ENCODE measurements around the gene HLA-A. TPM values are rescaled to one million over a fixed set of nuclear protein-coding genes. Genes with fewer than 3 reads are reported as not detected.

HLA-A gene
- total RNA-seq, 1 donor from 2014 or later, result 660 TPM

DNA sequence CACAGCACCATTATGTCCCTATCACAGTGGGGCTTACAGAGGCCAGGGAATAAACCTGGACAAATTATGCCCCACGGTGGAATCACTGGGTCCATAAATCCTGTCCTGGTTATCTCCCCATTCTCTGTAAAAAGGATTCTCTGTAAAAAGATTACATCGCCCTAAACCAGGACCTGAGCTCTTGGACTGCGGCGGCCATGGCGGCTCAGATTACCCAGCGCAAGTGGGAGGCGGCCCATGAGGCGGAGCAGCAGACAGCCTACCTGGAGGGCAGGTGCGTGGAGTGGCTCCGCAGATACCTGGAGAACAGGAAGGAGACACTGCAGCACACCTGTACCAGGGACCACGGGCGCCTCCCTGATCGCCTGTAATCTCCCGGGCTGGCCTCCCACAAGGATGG, 8.4 kb upstream of the HLA-A start:
- no peak for DNase-seq (ENCODE audit: low read depth, low spot score)

DNA sequence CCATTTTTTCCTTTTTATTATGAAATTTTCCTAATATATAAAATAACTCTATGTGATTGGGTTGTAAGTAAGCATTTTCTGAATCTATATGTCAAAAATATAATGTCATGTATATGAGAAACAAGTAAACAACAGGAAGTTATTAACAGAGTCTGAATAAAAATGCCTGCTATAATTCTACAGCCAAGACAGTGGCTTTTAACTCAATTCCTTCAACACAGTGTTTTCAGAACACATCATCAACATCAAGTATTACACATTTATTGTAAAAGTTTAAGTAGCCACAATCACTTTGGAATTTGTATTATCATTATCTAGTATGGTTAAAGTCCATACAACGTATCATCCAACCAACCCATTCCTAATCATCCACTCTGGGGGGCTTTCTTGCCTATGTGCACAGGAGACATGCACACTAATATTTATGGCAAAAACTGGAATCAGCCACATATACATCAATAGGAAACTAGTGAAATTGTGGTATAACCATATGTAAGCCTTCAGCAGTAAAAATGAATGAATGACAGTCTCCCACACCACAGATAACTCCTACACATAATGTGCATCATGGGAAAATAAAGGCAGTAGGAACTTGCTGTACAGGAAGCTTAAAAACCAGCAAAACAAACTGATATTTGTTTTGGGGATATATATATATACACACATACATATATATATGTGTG, 6.9 kb upstream of the HLA-A start:
- DNase-seq (ENCODE audit: low read depth, low spot score), result no peak

DNA sequence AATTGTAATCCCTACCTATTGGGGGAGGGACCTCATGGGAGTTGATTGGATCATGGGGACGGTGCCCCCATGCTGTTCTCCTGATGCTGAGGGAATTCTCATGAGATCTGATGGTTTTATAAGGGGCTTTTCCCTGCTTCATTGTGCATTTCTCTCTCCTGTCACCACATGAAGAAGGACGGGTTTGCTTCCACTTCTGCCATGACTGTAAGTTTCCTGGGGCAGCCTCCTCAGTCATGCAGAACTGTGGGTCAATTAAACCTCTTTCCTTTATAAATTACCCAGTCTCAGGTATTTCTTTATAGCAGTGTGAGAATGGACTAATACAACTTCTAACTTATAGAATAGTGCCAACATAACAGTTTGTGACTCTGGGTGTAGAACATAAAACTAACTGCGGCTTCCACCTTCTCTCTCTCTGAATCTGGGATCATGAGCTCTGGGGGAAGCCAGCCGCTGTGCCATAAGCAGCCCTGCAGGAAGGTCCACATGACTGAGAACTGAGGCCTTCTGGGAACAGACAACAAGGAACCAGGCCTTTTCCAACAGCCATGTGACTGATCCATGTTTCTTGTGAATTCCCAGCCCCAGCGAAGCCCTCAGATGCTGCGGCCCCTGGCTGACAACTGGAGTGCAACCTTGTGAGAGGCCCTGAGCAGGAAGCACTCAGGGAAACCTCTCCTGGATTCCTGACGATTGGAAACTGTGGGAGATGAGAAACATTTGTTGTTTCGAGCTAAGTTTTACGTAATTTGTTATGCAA, 3.4 kb upstream of the HLA-A start:
- DNase-seq (ENCODE audit: low read depth, low spot score), result no peak

DNA sequence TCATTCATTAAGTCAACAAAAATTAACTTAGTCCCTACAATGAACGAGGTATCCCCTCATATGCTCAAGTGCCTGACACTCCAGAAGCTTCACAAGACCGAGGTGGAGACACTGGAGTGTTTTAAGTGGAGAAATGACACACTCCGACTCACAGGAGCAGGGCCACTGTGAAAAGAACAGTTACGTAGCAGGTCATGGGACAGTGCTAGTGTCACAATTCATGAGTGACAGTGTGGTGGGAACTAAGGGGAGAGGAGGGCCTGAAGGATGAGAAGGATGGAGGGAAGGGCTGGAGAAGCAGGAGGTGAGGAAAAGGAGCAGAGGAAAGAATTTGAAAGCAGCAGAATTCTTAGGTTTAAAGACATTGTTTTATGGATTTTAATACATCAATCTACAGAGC, 1.3 kb upstream of the HLA-A start:
- DNase-seq (ENCODE audit: low read depth, low spot score), result no peak

DNA sequence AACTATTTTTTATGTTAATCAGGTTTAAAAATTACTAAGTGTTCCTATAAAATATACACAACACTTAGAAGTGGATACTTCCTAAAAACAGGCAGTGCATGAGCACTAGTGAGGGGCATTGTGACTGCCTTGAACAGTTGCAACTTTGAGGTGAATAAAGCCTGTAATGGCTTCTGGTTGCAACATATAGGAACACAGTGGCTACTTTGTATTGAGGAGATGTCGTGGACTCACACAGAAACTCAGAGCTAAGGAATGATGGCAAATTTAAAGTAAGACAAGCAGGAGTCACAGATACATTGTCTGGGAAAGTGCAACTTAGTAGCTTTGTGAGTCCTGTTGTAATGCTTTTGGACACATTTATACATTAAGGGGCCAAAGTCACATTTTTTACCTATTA, 861 bp upstream of the HLA-A start:
- DNase-seq (ENCODE audit: low read depth, low spot score), result no peak

DNA sequence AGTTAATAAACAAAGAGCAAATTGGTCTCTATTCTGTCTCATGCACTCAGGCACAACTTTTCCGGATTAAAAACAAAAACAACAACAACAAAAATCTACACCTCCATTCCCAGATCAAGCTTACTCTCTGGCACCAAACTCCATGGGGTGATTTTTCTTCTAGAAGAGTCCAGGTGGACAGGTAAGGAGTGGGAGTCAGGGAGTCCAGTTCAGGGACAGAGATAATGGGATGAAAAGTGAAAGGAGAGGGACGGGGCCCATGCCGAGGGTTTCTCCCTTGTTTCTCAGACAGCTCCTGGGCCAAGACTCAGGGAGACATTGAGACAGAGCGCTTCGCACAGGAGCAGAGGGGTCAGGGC, 437 bp upstream of the HLA-A start:
- no peak for DNase-seq (ENCODE audit: low read depth, low spot score)

DNA sequence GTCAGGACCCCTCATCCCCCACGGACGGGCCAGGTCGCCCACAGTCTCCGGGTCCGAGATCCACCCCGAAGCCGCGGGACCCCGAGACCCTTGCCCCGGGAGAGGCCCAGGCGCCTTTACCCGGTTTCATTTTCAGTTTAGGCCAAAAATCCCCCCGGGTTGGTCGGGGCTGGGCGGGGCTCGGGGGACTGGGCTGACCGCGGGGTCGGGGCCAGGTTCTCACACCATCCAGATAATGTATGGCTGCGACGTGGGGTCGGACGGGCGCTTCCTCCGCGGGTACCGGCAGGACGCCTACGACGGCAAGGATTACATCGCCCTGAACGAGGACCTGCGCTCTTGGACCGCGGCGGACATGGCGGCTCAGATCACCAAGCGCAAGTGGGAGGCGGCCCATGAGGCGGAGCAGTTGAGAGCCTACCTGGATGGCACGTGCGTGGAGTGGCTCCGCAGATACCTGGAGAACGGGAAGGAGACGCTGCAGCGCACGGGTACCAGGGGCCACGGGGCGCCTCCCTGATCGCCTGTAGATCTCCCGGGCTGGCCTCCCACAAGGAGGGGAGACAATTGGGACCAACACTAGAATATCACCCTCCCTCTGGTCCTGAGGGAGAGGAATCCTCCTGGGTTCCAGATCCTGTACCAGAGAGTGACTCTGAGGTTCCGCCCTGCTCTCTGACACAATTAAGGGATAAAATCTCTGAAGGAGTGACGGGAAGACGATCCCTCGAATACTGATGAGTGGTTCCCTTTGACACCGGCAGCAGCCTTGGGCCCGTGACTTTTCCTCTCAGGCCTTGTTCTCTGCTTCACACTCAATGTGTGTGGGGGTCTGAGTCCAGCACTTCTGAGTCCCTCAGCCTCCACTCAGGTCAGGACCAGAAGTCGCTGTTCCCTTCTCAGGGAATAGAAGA, 978 bp downstream of the HLA-A start:
- DNase-seq (ENCODE audit: low read depth, low spot score), result no peak

DNA sequence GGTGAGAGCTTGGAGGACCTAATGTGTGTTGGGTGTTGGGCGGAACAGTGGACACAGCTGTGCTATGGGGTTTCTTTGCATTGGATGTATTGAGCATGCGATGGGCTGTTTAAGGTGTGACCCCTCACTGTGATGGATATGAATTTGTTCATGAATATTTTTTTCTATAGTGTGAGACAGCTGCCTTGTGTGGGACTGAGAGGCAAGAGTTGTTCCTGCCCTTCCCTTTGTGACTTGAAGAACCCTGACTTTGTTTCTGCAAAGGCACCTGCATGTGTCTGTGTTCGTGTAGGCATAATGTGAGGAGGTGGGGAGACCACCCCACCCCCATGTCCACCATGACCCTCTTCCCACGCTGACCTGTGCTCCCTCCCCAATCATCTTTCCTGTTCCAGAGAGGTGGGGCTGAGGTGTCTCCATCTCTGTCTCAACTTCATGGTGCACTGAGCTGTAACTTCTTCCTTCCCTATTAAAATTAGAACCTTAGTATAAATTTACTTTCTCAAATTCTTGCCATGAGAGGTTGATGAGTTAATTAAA, 3.0 kb downstream of the HLA-A start:
- no peak for DNase-seq (ENCODE audit: low read depth, low spot score)

DNA sequence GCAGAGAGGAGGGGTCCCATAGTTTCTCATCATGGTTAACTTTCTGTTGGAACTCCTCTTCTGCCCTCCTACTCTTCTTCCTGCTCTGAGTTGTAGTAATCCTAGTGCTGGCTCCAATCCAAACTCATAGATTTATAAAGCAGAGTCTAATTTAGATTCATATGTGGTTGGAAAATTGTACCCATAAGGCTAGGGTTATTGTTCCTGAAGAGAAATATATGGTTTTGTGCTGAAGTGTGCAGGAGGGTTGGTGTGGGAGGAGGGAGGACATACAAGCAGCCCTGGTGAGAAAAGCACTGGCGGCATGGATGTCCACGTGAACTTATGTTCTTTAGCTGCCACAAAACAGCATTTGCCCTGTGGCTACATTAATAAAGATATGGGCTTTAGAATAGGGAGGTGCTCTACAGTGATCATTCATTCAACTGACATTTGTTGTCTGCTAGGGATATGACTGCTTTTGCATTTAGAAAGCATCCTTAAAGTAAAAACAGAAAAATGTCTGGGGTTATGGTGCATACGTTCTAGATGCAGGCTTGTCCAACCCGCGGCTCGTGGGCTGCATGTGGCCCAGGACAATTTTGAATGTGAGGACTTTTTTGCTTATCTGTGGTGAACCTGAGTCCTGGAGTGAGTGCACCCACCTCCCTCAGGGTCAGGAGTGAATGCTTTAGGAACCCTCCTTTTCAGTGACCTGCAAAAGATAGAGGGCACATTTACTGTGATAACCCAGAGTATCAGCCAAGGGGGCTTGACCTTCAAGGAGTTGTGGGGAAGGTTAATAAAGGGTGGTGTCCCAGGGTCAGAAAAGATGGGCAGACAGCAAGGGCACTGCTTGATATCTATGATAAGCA, 4.1 kb downstream of the HLA-A start:
- DNase-seq (ENCODE audit: low read depth, low spot score), result no peak

DNA sequence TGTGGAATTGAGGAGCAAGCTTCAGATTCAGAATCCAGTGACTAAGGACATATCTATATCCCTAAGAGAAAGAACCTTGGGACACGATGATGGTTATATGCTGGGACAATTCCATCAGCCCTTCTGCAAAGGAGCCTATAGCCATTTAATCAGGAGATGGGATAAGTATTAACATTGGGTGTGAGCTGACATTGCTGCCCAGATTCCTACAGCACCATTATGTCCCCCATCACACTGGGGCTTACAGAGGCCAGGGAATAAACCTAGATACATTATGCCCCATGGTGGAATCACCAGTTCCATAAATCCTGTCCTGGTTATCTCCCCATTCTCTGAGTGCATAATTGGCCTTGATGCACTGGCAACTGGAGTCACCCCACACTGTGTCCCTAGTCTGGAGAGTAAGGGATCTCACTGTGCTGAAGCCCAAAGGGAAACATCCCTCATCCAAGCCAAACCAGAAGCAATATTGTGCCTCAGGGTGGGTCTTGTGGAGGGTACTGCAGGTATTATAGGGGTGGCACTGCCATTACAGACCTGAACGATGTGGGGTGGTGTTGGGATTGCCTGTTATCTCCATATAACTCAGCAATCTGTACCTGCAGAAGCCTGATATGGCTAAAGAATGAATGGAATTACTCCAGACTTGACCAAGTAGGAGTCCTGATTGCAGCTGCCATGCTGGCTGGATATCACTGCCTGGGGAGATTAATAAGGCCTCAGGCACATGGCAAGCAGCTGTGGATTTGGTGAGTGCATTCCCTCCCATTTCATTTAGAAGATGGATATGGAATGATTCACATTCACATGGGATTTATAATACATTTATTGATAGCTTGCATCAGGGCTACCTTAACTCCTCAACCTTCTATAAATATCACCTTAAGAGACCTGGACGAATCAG, 5.0 kb downstream of the HLA-A start:
- DNase-seq (ENCODE audit: low read depth, low spot score), result no peak

DNA sequence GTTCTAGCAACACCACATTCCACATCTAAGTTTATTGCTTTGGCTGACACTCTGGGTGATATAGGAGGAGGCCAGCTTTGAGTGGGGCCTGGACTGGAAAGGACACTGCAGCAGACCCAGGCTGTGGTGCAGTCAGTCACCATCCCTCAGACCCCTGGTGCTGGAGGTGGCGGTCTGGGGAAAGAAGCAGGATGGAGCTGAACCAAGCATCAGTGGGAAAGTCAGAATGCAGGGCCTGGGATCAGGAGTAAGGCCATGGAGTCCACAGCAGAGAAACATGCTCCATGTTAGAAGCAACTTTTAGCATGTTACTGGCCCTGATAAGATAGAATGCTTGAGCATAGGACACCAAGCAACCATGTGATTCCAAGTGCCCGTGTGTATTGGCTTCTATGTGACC, 5.9 kb downstream of the HLA-A start:
- DNase-seq (ENCODE audit: low read depth, low spot score), result no peak

DNA sequence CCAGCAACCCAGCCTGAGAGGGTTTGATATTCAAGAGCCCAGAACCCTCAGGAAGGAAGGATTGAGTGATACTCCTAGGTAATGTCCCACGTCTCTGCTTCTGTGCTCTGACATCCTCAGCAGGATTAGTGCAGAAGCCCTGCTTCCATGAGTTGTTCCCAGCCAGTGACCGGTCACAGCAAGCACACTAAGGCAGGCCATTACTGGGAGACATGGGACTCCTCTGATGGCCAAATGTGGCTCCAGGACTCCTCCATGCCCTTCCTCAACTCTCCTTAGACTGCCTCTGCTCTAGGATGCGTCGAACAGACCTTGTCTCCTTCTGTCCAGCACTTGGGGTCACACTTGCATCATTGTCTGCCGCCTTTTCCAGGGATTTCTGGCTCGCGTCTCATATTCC, 7.6 kb downstream of the HLA-A start:
- no peak for DNase-seq (ENCODE audit: low read depth, low spot score)

DNA sequence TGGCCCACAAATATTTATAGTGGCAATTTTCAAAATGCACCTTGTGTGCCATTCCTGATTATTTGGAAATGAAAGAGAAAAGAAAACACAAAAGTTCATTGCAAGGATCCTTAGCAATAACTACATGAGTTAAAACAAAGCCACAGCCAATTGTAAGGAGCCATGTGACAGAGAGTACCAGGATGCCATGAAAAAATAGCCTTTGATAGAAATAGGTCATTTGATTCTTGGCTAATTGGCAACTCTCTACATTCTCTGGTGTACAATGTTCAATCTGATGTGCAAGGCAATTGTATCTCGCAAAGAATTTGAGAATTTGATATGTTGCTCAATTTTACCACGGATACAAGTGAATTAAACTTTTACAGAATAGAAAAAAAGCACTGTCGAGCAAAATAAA, 9.6 kb downstream of the HLA-A start:
- no peak for DNase-seq (ENCODE audit: low read depth, low spot score)

DNA sequence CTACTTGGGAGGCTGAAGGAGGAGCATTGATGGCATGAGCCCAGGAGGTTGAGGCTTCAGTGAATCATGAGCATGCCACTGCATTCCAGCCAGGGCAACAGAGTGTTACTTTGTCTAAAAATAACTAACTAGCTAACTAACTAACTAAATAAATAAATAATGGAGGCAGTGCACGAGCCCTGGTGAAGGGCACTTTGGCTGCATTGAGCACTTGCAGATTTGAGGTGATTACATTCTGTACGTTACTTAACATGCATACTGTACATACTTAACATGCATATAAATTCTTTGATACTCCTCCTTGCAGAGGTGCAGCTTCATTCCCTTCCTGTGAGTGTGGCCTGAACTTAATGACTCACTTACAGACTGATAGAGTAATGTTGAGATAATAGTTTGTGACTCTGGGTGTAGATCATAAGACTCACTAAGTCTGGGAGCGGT, 10.7 kb downstream of the HLA-A start:
- DNase-seq (ENCODE audit: low read depth, low spot score), result no peak

DNA sequence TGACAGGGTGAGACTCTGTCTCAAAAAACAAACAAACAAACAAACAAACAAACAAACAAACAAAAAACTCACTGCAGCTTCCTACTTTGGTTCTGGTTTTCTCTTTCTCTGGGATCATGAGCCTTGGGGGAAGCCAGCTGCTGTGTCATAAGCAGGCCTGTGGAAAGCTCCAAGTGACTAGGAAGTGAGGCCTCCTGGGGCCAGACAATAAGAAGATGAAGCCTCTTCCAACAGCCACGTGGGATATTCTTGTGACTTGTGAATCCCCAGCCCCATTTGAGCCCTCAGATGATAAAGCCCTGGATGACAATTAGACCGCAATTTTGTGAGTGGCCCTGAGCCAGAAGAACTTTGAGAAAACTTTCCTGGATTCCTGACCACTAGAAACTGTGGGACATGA, 11.4 kb downstream of the HLA-A start:
- no peak for DNase-seq (ENCODE audit: low read depth, low spot score)

DNA sequence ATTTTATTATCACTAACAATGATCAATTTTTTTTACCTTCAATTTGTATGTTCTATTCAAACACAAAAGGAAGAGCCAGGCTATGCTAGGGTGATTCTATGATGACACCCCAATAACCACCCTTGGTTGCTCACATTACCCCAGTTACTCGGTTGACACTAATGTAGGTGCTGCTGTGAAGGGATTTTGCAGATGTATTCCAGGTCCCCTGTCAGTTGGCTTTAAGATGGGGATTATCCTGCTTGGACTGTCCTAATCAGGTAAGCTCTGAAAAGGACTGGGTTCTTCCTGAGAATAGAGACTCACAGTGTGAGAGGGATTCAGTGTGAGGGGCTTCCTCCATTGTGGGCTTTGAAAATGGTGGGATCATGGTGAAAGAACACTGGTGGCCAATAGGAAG, 11.9 kb downstream of the HLA-A start:
- DNase-seq (ENCODE audit: low read depth, low spot score), result no peak

DNA sequence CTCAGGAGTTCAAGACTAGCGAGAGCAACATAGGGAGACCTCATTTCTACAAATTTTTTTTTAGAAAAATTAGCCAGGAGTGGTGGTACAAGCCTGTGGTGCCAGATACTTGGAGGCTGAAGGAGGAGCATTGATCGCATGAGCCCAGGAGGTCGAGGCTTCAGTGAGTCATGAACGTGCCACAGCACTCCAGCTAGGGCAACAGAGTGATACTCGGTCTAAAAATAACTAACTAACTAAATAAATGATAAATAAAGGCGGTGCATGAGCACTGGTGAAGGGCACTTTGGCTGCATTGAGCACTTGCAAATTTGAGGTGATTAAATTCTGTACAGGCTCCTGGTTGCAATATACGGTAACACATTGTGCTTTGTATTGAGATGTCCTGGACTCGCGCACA, 13.5 kb downstream of the HLA-A start:
- no peak for DNase-seq (ENCODE audit: low read depth, low spot score)

DNA sequence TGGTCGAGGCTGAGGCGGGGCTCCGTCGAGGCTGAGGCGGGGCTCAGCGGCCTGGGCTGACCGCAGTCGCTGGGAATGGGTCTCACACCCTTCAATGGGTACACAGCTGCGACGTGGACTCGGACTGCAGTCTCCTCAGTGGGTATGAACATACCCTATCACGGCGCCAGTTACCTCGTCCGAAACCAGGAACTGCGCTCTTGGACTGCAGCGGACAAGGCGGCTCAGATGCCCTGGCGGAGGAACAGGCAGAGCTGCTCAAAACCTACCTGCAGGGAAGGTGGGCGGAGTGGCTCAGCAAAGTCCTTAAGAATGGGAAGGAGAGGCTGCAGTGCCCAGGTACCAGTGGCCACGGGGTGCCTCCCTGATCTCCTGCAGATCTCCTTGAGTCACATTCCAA, 14.2 kb downstream of the HLA-A start:
- no peak for DNase-seq (ENCODE audit: low read depth, low spot score)

DNA sequence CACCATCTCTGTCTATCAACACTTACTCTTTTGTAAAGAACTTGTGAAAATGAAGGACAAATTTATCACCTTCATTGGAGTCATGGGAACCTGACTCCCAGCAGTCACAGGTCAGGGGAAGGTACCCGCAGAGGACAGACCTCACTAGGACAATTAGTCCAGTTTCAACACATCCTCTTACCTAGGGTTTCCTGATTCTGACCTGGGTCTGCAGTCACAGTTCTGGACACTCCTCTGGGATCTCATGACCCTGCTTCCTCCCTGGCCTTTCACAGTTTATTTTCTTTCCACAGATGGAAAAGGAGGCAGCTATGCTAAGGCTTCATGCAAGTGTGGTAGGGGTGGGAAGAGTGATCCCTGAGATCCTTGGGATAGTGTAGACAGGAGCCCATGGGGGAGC, 15.7 kb downstream of the HLA-A start:
- DNase-seq (ENCODE audit: low read depth, low spot score), result no peak

DNA sequence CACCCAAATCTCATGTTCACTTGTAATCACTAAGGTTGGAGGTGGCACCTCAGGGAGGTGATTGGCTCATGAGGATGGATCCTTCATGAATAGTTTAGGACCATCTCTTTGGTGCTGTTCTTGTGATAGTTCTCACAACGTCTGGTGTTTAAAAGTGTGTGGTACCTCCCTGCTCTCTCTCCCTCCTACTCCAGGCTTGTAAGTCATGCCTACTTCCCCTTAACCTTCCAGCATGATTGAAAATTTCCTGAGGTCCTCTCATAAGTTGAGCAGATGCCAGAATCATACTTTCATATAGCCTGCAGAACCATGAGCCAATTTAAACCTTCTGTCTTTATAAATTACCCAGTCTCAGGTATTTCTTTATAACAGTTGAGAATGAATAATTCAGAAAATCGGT, 16.6 kb downstream of the HLA-A start:
- no peak for DNase-seq (ENCODE audit: low read depth, low spot score)
